ENCODE measurements around the gene NRXN3. TPM values are rescaled to one million over a fixed set of nuclear protein-coding genes. Genes with fewer than 3 reads are reported as not detected.

The NRXN3 gene
- total and polyA plus RNA-seq, 2 experiments from 2014 or later: 1.0 to 1.8 TPM

DNA sequence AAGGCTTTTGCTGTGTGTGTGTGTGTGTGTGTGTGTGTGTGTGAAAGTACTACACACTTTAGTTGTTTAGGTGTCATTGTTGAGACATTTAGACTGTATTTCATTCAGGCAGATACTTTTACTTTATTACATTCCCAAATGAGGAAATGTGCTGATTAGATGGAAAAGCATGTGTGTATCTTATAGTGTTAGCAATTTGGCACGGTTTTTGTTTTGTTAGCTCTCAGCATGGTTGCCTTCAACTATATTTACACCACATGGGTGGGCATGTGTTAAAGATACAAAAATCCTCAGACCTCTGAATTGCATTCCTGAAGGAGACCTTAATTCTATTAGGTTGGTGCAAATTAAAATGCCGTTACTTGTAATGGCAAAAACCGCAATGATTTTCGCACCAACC is 1161.7 kb downstream of the NRXN3 start:
- H3K9me3 Mint-ChIP-seq: no peaks in the 10 kb centered on the region
- no peaks in the 10 kb centered on the region for H3K79me2 ChIP-seq (replicated peaks; ENCODE audit: insufficient read depth)
- H3K36me3 ChIP-seq (ENCODE audit: insufficient read depth): 0 out of 2 replicates have a peak, but pooled peaks cover 4% of the 10 kb centered on the region
- no peak overlapping the region for H3K27ac ChIP-seq (ENCODE audit: low read depth)
- no peak overlapping the region for H2AFZ ChIP-seq
- no peak overlapping the region for H3K4me3 Mint-ChIP-seq
- H3K27me3 ChIP-seq (ENCODE audit: insufficient read depth): no peaks in the 10 kb centered on the region
- no peak overlapping the region; the same call in 1 of the 2 replicates for H3K4me2 ChIP-seq
- DNase-seq (ENCODE audit: low spot score): no peak
- H3K27me3 Mint-ChIP-seq (ENCODE audit: insufficient read depth, low read depth, poor library complexity): peaks cover 3% of the 10 kb centered on the region
- TF ChIP-seq POLR2AphosphoS5 (IDR thresholded peaks at IDR 0.05; ENCODE audit: low read depth): no peak
- no peak for TF ChIP-seq JUNB (IDR thresholded peaks at IDR 0.05; ENCODE audit: unreplicated experiment)
- no peak for TF ChIP-seq EZH2phosphoT487 (IDR thresholded peaks at IDR 0.05; ENCODE audit: unreplicated experiment)
- TF ChIP-seq ZNF462 (CRISPR knock-in tag; IDR thresholded peaks at IDR 0.05): no peak
- TF ChIP-seq, protein P1, sequence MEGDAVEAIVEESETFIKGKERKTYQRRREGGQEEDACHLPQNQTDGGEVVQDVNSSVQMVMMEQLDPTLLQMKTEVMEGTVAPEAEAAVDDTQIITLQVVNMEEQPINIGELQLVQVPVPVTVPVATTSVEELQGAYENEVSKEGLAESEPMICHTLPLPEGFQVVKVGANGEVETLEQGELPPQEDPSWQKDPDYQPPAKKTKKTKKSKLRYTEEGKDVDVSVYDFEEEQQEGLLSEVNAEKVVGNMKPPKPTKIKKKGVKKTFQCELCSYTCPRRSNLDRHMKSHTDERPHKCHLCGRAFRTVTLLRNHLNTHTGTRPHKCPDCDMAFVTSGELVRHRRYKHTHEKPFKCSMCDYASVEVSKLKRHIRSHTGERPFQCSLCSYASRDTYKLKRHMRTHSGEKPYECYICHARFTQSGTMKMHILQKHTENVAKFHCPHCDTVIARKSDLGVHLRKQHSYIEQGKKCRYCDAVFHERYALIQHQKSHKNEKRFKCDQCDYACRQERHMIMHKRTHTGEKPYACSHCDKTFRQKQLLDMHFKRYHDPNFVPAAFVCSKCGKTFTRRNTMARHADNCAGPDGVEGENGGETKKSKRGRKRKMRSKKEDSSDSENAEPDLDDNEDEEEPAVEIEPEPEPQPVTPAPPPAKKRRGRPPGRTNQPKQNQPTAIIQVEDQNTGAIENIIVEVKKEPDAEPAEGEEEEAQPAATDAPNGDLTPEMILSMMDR (conservative IDR thresholded peaks at IDR 0.05; ENCODE audit: low read depth in 2 of 2): no peak
- no peak for TF ChIP-seq EZH2 (IDR thresholded peaks at IDR 0.05; ENCODE audit: low read depth, unreplicated experiment)
- TF ChIP-seq STAT1 (IDR thresholded peaks at IDR 0.05; ENCODE audit: unreplicated experiment): no peak
- TF ChIP-seq NANOG (IDR thresholded peaks at IDR 0.05; ENCODE audit: borderline replicate concordance): no peak
- no peak for ATAC-seq
- no peak overlapping the region for H3K27ac Mint-ChIP-seq
- 0 out of 2 replicates have a peak, but pooled peaks cover 5% of the 10 kb centered on the region for H3K9me2 ChIP-seq (ENCODE audit: insufficient read depth)
- peaks cover 33% of the 10 kb centered on the region for H3K4me1 Mint-ChIP-seq
- H3K36me3 Mint-ChIP-seq (ENCODE audit: low read depth): no peaks in the 10 kb centered on the region
- H3K4me1 ChIP-seq (ENCODE audit: insufficient read depth): peaks cover 24% of the 10 kb centered on the region
- 0 out of 2 replicates have a peak, but pooled peaks cover 9% of the 10 kb centered on the region for H3F3A ChIP-seq (replicated peaks; ENCODE audit: low read depth)
- H3K4me3 ChIP-seq: no peak overlapping the region
- no peaks in the 10 kb centered on the region for H4K20me1 ChIP-seq (replicated peaks; ENCODE audit: insufficient read depth)

Measured in GM23338 (cell line).